Measurements from ENCODE around the gene C12orf43.

DNA sequence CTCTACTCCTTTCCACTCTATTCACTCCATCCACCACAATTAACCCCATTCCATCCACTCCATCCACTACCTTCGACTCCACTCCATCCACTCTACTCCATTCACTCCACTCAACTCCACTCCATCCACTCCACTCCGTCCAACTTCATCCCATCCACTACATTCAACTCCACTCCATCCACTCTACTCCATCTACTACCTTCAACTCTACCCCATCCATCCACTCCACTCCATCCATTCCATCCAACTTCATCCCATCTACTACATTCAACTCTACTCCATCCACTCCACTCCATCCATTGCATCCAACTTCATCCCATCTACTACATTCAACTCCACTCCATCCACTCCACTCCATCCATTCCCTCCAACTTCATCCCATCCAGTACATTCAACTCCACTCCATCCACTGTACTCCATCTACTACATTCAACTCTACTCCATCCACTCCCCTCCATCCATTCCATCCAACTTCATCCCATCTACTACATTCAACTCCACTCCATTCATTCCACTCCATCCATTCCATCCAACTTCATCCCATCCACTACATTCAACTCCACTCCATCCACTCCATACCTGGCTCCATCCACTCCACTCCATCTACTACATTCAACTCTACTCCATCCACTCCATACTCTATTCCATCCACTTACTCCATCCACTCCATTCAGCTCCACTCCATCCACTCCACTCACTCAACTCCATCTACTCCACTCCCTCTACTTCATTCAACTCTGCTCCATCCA, 21.5 kb downstream of the C12orf43 start:
- no peak for TF ChIP-seq POLR2A (IDR thresholded peaks at IDR 0.05)
- TF ChIP-seq, protein P1, sequence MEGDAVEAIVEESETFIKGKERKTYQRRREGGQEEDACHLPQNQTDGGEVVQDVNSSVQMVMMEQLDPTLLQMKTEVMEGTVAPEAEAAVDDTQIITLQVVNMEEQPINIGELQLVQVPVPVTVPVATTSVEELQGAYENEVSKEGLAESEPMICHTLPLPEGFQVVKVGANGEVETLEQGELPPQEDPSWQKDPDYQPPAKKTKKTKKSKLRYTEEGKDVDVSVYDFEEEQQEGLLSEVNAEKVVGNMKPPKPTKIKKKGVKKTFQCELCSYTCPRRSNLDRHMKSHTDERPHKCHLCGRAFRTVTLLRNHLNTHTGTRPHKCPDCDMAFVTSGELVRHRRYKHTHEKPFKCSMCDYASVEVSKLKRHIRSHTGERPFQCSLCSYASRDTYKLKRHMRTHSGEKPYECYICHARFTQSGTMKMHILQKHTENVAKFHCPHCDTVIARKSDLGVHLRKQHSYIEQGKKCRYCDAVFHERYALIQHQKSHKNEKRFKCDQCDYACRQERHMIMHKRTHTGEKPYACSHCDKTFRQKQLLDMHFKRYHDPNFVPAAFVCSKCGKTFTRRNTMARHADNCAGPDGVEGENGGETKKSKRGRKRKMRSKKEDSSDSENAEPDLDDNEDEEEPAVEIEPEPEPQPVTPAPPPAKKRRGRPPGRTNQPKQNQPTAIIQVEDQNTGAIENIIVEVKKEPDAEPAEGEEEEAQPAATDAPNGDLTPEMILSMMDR (IDR thresholded peaks at IDR 0.05) = no peak

Measured in upper lobe of left lung (tissue), 4 donors.